ENCODE results near the gene PRR23E.

PRR23E gene

DNA sequence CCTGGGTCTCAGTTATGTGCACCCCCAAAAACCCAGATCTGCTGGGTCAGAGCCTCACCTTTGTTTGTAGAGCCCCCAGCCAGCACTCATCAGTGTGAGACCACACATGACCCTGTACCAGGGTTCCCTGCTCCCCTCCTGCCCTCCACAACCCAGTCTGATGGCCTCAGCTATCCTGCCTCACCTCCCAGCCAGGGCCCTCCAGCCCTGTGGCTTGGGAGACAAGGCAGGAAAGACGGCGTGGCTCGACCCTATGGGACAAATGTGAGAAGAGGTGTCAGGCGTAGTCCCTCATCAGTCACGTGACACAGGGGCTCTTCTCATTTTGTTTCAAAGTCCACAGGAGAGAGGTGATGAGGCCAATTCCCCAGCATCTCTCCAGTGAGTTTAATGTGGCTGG, 28.3 kb upstream of the PRR23E start:
- DNase-seq (ENCODE audit: low read depth in 3 of 3, low spot score in 1 of 3): no peak

DNA sequence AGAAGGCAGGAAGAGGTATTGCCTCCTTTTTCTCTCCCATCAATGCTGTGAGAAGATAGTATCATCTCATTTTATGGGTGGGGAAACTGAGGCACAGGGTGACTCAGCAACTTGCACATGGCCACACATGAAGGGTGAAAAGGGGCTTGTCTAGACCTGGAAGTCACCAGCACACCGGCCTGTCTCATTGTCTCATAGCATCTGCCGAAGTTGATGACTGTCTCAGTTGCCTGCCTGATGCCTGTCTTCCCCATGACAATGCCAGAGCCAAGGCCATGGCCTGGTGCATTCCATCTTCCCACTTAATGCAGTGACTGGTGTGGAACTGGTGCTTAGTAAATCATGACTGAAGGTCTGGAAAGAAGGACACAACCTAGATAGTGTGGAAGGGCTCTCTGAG, 27.9 kb upstream of the PRR23E start:
- no peak for DNase-seq (ENCODE audit: low read depth in 3 of 3, low spot score in 1 of 3)

DNA sequence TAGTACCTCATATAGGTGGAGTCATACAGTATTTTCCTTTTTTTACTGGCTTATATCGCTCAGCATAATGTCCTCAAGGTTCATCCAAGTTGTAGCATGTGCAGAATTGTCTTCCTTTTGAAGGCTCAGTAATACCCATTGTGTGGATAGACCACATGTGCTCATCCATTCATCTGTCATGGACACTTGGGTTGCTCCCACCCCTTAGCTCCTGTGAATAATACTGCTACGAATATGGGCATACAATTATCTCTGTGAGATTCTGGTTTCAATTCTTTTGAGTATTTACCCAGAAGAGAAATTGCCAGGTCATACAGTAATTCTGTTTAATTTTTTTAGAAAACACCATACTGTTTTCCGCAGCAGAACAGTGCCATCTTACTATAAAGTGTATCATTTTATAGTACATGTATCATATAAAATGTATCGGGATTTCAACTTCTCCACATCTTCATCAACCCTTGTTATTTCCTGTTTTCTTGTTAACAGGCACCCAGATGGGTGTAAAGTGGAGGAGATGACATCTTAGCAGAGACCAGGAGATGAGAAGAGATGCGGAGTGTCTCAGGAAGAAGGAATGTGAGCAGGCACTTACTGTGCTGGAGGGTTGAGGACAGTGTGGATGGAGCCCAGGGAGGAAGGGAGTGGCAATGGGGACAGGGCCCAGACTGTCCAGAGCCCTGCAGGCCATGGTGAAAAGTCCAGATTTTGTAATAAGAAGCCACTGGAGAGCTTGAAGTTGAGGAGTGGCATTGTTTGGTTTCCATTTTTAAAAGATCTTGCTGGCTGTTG, 27.0 kb upstream of the PRR23E start:
- no peak for DNase-seq (ENCODE audit: low read depth in 3 of 3, low spot score in 1 of 3)

DNA sequence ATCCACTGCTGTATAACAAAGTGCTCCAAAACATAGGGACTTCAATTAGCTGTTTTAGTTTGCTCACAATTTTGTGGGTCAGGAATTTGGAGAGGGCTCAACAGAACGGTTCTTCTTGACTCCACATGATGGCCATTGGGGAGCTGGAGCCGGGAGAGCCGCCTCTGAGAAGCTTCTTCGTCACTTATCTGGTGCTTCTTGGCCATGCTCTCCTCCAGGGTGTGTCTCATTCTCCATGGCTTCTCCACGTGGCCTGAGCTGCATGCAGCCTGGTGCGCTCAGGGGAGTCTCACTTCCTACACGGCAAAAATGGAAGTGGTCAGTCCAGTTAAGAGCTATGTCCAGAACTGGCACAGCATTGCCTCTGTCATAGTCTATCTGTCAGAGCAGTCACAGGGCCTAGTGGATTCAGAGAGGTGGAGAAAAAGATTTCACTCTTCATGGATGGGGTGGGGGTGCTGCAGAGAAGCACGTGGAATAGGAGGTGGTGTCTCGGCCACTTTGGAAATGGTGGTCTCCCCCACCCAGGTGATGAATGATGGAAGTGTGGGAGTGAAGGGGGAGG, 26.3 kb upstream of the PRR23E start:
- DNase-seq (ENCODE audit: low read depth in 3 of 3, low spot score in 1 of 3): no peak

DNA sequence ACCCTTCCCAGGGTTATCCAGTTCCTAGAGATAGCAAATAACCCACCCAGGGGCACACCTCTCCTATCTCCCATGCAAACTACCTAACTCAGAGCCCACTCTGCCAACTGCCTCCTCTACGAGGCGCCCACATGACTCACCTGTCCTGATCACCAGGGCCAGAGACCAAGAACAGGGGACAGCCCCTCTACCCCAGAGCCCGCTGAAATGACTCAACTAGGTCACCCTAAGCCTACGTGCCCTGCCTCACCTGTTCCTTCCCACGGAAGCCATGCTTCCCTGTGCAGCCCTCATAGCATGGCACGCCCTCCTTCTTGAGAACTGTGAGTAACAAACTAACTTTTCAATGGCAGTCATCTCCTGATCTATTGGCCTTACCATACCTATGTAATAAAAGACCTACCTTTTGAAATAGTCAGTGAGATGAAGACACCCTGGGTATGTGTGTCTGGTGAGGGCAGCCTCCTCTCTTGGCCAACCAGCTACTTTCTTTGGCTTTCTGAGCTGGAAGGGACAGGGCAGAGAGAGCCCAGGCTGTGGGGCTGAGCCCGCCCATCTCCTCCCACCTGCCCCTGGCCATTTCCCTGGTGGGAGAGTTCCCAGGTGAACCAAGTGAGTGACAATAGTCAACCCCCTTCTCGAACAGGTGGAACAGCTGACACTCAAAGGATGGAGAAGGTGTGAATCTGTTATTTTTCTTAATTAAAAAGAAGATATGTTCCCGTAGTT, 25.5 kb upstream of the PRR23E start:
- DNase-seq (ENCODE audit: low read depth in 3 of 3, low spot score in 1 of 3): no peak

DNA sequence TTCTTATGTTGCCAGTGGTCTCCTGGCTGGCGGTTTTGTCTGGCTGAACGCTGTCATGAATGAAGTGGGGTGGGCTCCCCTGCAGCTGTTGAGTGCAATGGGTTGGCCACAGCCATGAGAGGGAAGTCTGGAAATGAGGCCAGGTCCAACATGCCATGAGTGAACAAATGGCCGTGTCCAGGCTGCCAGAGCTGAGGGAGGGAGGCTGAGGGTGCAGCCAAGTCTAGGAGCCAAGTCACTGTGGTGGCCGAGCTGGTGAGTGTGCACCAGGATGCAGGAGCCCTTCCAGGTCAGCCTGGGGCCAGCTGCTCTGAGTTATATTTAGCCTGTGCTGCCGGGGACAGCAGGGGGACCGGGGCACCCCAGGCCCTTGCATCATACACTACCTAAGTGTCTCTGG, 24.7 kb upstream of the PRR23E start:
- no peak for DNase-seq (ENCODE audit: low read depth in 3 of 3, low spot score in 1 of 3)

DNA sequence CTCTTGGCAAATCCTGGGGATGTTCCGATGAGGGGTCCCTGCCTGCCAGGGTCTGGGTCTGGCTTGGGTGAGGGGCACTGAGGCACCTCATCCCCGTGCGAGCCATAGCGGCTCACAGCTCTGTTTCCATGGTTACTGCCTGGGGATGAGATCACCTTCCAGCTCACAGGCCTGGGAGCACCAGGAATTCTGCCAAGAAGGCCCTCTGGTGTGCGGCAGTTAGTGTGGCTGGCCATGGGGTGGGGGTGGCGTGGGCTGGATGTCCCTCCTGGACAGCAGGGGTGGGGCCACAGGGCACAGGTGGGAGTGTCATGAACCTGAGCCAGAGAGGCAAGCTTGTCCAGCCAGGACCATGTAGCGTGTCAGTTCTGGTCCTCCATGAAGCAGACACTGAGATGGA, 22.1 kb upstream of the PRR23E start:
- DNase-seq (ENCODE audit: low read depth in 3 of 3, low spot score in 1 of 3): no peak

DNA sequence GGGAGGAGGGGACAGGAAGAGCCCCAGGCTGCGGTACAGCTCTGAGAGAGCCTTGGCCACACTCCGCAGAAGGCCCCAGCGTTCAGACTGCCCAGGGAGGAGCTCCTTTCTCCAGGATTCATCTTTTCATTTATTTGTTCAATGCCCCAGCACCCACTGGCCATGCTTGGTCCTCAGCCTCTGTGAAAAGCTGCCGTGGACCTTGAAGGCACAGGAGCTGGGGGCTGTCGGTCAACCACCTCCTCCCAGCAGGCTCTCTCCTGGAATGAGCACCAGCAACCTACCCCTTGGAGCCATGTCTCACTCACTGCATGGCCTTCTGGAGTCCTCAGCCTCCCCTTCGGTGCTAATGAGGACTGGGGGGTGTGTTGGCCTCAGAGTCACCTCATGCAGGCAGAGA, 21.6 kb upstream of the PRR23E start:
- DNase-seq (ENCODE audit: low read depth in 3 of 3, low spot score in 1 of 3): no peak

DNA sequence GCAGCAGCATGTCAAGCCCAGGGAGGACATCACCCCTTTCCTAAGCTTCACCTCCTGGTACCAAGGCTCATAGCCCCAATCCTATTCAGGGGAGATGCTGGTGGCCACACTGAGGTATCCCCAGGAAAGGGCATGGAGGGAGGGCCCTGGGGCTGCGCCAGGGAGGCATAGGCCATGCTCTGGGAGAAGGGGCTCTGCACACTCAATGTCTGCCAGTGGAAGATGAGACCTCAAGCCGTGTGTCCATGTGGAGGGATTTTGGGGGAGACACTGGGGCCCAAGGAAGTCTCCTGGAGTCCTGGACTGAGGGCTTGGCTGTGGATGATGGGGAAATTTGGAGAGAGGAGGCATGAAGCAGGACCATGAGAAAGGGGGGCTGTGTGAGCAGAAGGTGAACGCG, 21.2 kb upstream of the PRR23E start:
- DNase-seq (ENCODE audit: low read depth in 3 of 3, low spot score in 1 of 3): no peak

DNA sequence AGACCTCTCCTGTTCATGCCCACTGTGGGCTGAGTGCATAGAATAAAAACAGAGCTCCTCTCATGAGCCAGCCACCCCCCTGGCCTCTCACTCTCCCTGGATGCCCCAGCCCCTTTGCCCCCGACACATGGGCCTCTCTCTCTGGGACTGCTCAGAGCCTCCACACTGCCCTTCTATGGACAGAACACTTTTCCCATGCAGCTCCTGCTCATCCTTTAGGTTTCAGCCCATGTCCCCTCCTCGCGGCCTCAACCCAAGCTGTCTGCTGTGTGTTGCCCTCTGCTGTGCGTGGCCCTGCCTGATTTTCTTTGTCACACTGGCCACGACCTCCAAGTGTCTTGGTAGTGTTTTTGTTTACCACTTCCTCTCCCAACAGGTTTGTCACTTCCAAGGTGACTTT, 20.7 kb upstream of the PRR23E start:
- DNase-seq (ENCODE audit: low read depth in 3 of 3, low spot score in 1 of 3): no peak

DNA sequence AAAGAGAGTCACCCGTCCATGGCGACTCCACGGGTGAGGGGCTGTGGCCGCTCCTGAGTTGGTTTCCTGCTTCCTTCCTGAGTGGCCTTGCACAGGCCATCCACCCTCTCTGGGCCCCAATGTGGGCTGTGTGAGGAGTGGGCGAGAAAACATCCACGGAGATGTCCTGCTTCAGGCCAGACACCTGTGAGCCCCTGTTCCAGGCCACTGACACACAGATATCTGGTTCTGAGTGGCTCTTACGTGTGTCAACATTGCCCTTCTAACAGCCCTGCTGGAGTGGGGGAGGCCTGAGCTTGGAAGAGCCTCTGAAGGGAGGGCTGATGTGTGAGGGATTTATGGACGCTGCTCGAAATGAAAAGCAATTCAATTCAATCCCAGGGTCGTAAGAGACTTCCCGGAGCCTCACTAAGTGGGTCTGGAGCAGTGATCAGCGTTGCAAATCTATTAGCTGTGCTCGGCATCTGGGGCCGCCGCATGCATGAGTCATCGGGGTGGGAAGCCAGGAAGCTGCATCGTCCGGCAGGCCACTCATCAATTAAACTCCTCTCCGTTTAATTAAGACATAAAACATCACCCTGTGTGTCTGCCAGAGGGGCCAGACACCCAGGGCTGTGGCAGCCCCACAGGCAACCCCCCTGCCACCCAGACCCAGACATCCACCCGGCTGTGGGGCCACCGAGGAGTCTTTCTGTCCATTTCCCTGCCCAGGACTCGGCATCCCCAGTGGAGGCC, 20.0 kb upstream of the PRR23E start:
- no peak for DNase-seq (ENCODE audit: low read depth in 3 of 3, low spot score in 1 of 3)

DNA sequence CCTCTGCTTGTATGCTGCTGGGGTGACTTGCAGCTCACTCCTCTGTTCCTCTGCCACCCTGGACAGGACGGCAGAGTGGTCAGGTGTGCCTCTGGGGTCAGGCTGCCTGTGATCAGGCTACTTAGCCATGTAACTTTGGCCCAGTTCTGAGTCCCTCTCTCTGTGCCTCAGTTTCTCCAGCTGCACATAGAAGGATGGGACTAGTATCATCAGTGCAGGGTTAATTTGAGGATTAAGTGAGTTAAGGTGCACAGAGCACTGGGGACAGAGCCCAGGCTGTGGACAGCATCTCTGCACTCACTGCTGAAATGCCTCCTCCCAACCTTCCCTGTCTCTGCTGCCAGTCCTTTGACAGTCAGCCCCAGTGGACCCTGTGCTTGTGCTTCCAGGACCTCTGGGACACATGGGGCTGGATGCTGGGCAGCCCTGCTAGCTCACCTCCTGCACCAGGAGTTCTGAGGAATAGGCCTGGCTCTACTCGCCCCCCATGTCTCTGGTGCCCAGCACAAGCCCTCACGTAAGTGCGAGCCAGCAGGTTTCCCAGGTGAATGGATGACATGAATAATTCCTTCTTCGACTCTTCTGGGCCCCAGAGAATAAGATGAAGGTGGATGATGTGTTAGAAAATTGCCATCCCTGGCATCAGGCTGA, 19.3 kb upstream of the PRR23E start:
- DNase-seq (ENCODE audit: low read depth in 3 of 3, low spot score in 1 of 3): no peak

DNA sequence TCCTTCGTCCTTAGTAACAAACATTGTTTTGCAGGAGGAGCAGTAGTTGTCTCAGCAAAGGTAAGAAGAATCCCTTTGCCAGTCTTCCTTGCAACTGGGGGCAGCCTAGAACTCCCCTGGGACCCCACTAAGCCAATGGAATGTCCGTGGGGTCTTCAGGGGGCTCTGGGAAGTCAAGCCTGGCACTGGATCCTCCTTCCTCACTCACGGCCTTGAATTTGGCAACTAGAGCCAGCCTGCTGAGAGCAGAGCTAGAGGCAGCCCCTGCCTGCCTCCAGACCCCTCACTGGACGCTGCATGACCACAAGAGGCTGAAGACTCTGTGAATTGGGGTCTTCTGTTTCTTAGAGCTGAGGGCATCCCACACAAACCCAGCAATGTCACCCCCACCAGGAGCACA, 18.6 kb upstream of the PRR23E start:
- no peak for DNase-seq (ENCODE audit: low read depth in 3 of 3, low spot score in 1 of 3)

DNA sequence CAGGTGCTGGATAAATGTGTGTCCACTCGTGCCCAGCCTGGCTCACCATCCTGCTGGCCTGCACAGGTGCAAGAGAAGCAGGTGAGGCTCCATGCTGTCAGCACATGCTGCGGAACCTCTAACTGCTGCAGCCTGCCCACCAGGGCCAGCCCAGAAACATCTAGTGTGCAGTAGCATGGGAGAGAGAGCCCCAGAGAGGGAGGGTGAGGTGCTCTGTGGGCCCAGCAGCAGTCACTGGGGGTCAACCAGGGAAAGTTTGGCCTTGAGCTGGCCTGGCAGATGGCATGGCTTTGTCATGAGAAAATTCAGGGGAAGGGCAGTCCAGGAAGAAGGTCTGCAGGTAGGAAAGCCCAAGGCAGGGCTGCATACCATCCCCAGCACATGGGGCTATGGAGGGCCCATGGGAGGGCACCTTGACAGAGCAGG, 18.2 kb upstream of the PRR23E start:
- DNase-seq (ENCODE audit: low read depth in 3 of 3, low spot score in 1 of 3): no peak

DNA sequence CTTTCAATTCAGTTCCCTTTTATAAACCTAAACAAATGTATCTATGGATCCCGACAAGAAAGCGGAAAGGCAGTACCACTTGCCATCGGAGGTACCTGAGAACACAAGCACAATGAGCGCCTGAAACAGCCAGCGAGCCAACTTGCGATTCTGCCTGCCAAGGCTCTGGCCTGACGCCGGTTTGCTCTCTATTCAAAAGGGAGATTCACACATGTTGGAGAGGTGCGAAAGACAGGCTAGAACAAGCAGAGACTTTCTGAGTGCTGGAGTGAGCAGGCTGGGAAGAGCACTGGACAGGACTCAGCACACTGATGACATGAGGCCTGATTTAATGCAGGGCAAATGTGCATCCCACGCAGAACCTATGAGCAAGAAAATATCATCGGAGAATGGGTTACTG, 17.7 kb upstream of the PRR23E start:
- no peak for DNase-seq (ENCODE audit: low read depth in 3 of 3, low spot score in 1 of 3)

DNA sequence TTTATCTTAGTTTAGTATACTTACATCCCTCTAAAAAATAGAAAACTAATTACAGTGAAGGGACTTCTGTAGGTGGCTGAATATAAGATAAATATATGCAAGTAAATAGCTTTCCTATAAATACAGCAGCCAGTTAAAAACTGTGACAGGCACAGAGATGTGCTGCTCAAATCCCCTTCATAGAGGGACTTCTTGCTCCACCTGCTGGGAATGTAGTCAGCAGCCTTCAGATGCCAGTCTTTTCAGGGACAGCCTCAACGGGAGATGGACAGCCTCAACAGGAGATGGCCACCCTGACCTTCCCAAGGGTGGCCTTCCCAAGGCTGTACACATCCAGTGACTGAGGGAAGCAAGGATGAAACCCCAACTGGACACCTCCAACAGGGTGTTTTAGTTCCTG, 15.7 kb upstream of the PRR23E start:
- DNase-seq (ENCODE audit: low read depth in 3 of 3, low spot score in 1 of 3): no peak

DNA sequence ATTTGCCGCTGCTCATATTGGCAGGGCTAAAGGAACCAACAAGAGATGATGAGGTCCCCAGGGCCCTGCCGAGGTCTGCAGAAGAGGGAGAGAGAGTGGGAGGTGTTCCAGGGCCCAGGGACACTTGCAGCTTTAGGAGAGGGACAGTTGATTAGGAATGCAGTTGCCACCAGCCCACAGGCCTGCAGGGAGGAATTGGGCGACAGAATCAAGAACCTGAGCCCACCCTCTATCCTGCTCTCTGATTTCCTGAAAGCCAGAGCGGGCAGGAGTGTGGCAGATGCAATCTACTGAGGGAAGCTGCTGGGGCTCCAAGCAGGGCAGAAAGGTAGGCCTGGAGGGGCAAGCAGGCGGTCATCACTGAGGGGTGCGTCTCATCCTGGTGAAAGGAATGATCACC, 12.1 kb upstream of the PRR23E start:
- DNase-seq (ENCODE audit: low read depth in 3 of 3, low spot score in 1 of 3): no peak

DNA sequence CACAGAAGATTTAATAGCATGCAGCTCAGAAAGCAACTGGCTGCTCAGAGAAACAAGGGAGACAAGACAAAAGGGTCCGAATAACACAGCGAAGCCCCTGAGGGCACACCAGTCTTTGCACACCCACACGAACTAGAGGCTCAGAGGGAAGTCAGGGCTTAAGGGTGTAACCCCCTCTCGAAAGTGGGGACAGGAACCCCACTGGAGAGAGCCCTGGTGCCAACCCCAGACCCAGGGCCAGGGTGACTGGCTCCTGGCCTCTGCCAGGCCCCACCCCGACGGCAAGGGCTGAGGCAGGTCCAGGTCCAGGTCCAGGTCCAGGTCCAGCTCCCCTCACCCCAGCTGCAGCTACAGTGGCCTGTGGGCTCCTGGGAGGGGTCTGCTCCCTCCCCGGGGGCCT, 10.5 kb upstream of the PRR23E start:
- DNase-seq (ENCODE audit: low read depth in 3 of 3, low spot score in 1 of 3): no peak

DNA sequence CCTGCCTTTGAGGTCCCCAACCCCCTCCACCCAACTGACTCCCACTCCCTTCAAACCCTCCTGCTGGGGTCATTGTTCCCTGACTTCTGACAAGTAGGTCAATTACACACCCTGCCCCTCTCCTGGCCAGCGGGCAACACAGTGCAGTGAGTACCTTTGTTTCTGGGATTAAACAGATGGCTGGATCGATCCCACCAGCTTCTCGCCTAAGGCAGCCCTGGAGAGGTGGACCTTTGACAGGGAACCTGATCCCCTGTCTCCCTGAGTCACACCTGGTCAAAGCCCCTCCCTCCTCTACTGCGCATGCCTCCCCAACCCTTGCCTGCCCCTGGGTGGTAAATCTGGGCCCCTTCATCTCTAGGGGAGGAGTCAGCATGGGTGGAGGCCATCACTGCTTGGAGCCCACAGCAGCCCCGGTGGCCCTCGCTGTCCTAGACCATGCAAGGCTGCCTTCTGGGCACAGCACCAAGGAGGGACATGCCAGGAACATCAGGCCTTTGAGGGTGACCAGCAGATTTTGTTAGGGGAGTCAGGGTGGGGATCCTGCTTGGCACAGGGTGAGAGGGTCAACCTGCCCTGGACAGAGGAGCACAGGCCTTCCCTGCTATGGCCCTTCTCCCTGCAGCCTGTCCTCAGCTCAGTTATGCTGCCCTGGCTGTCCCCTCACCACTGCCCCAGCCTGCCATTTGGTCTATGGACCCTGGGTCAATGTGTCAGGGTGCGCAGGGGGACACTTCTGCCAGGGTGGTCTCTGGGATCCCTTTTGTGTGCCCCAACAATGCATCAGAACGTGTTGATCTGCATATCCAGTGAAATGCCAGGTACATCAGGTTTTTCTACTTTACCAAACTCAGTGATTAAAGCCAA, 9.8 kb upstream of the PRR23E start:
- DNase-seq (ENCODE audit: low read depth in 3 of 3, low spot score in 1 of 3): no peak

Data from stimulated activated CD4-positive, alpha-beta T cell treated with anti-CD3 and anti-CD28 coated beads, TNF-alpha, amount 100 ng/mL, for 1 hour (primary cell).